SK-N-SH (cell line): ENCODE results near the gene SLC25A20. TPM values are rescaled to one million over a fixed set of nuclear protein-coding genes. Genes with fewer than 3 reads are reported as not detected.

Experiments used
- CTCF ChIA-PET: fragments of 300-600, 350-600 bp; formaldehyde crosslinking; extraction: SDS; loops from one replicate; lab custom pipeline; 2021; lab: Yijun Ruan, JAX
- POLR2A ChIA-PET: fragments of 350-600 bp; sonication (Branson Sonifier 250); formaldehyde crosslinking; extraction: SDS; loops from one replicate; lab custom pipeline; 2020; ENCODE audit warnings: antibody characterized with exemption, inconsistent platforms; lab: Yijun Ruan, JAX
- DNase-seq: peaks from one replicate; pipeline ENCODE4 v3.0.0; 2012
- H2AFZ ChIP-seq: fragments of 200-600 bp; sonication (generic); 2 replicates; pipeline ENCODE4 v1.8.1; 2016; ENCODE audit warnings: antibody characterized with exemption, mild to moderate bottlenecking, low read depth
- H3F3A ChIP-seq: fragments of 200-600 bp; sonication (generic); replicated peaks from 2 replicates; pipeline ENCODE3; 2016; ENCODE audit warnings: antibody characterized with exemption, mild to moderate bottlenecking; ENCODE audit not compliant: insufficient read depth
- H3K27ac ChIP-seq, 2 experiments: fragments of 200-500 bp in 1 of 2; fragments of 200-600 bp in 1 of 2; sonication (Bioruptor generic) in 1 of 2; sonication (generic), shearing (Covaris generic) in 1 of 2; 2 replicates each; pipeline versions ENCODE4 v1.5.1 to v1.6.1; 2014 to 2016; ENCODE audit warnings: low read depth in 2 of 2, inconsistent platforms in 1 of 2, low read length in 1 of 2, mild to moderate bottlenecking in 1 of 2, mixed read lengths in 1 of 2
- H3K27me3 ChIP-seq: fragments of 200-600 bp; sonication (generic), shearing (Covaris generic); 2 replicates; pipeline ENCODE4 v1.6.1; 2016; ENCODE audit warnings: mixed run types; ENCODE audit not compliant: insufficient read depth
- H3K36me3 ChIP-seq, 2 experiments: fragments of 200-500 bp in 1 of 2; fragments of 200-600 bp in 1 of 2; sonication (Bioruptor generic) in 1 of 2; sonication (generic) in 1 of 2; replicated peaks in 1 of 2; 2 replicates each; pipeline versions ENCODE3 to v1.5.1; 2014 to 2016; ENCODE audit warnings: low read length in 1 of 2, mild to moderate bottlenecking in 1 of 2; ENCODE audit not compliant: insufficient read depth in 2 of 2, control insufficient read depth in 1 of 2
- H3K4me1 ChIP-seq, 2 experiments: fragments of 200-500 bp in 1 of 2; fragments of 200-600 bp in 1 of 2; sonication (Bioruptor generic) in 1 of 2; sonication (generic), shearing (Covaris generic) in 1 of 2; 2 replicates each; pipeline versions ENCODE4 v1.5.1 to v1.6.1; 2014 to 2016; ENCODE audit warnings: low read depth in 1 of 2, low read length in 1 of 2, mixed run types in 1 of 2; ENCODE audit not compliant: insufficient read depth in 2 of 2, control insufficient read depth in 1 of 2
- H3K4me2 ChIP-seq: fragments of 200-600 bp; sonication (generic), shearing (Covaris generic); 2 replicates; pipeline ENCODE4 v1.6.1; 2017; ENCODE audit warnings: mixed run types
- H3K4me3 ChIP-seq, 2 experiments: fragments of 200-500 bp in 1 of 2; fragments of 200-600 bp in 1 of 2; sonication (Bioruptor generic) in 1 of 2; sonication (generic), shearing (Covaris generic) in 1 of 2; 2 replicates each; pipeline versions ENCODE4 v1.5.1 to v1.8.1; 2014 to 2016; ENCODE audit warnings: low read depth in 2 of 2, inconsistent platforms in 1 of 2, low read length in 1 of 2, mild to moderate bottlenecking in 1 of 2, mixed read lengths in 1 of 2, moderate library complexity in 1 of 2
- H3K79me2 ChIP-seq: fragments of 200-600 bp; sonication (generic); 2 replicates; pipeline ENCODE4 v1.8.1; 2017; ENCODE audit warnings: mild to moderate bottlenecking; ENCODE audit not compliant: insufficient read depth
- H3K9ac ChIP-seq: fragments of 200-600 bp; sonication (generic); 2 replicates; pipeline ENCODE4 v1.6.1; 2017; ENCODE audit warnings: mixed run types
- H3K9me2 ChIP-seq: fragments of 200-600 bp; sonication (generic); 2 replicates; pipeline ENCODE4 v1.6.1; 2017; ENCODE audit warnings: mixed run types
- H3K9me3 ChIP-seq: fragments of 200-600 bp; sonication (generic); 2 replicates; pipeline ENCODE4 v1.6.1; 2017; ENCODE audit warnings: mixed run types, mild to moderate bottlenecking, moderate library complexity
- H4K20me1 ChIP-seq: fragments of 200-600 bp; sonication (generic); 2 replicates; pipeline ENCODE4 v1.6.1; 2017; ENCODE audit warnings: mild to moderate bottlenecking, mixed run types; ENCODE audit not compliant: insufficient read depth
- CTCF ChIP-seq: fragments of 200-600 bp; sonication (generic); IDR thresholded peaks from 2 replicates; pipeline ENCODE4 v1.6.1; 2017; ENCODE audit warnings: antibody characterized with exemption, mild to moderate bottlenecking, moderate library complexity
- ELF1 ChIP-seq: IDR thresholded peaks from 2 replicates; pipeline ENCODE4 v1.4.0; 2012
- EP300 ChIP-seq, 2 experiments: IDR thresholded peaks; 2 replicates each; pipeline versions ENCODE4 v1.4.0 to v1.6.1; 2012; ENCODE audit warnings: borderline replicate concordance in 1 of 2, low read depth in 1 of 2, low read length in 1 of 2
- FOXJ3 ChIP-seq: sonication (generic); formaldehyde crosslinking; IDR thresholded peaks from 2 replicates; pipeline ENCODE4 v1.5.1; 2020; ENCODE audit warnings: mild to moderate bottlenecking, missing genetic modification reagents
- FOXM1 ChIP-seq: IDR thresholded peaks from 2 replicates; pipeline ENCODE4 v1.4.0; 2012; ENCODE audit warnings: low read depth, mild to moderate bottlenecking
- GABPA ChIP-seq: IDR thresholded peaks from 2 replicates; pipeline ENCODE4 v1.4.0; 2012; ENCODE audit warnings: low read depth, mild to moderate bottlenecking
- IRF3 ChIP-seq: fragments of 150-350 bp; IDR thresholded peaks from 2 replicates; pipeline ENCODE4 v1.6.1; 2016; ENCODE audit warnings: mild to moderate bottlenecking, low read depth, low read length
- MXI1 ChIP-seq: IDR thresholded peaks from 2 replicates; pipeline ENCODE4 v1.6.1; 2012; ENCODE audit warnings: mild to moderate bottlenecking, low read depth, low read length, improper control_type of control experiment
- POLR2AphosphoS5 ChIP-seq: IDR thresholded peaks from 2 replicates; pipeline ENCODE4 v1.6.1; 2012; ENCODE audit warnings: low read depth, low read length
- RAD21 ChIP-seq: IDR thresholded peaks from 2 replicates; pipeline ENCODE4 v1.6.1; 2012; ENCODE audit warnings: mild to moderate bottlenecking, low read length
- SIN3A ChIP-seq: IDR thresholded peaks from 2 replicates; pipeline ENCODE4 v1.6.1; 2012; ENCODE audit warnings: low read depth, mild to moderate bottlenecking, low read length, moderate library complexity, borderline replicate concordance
- TAF1 ChIP-seq: IDR thresholded peaks from 2 replicates; pipeline ENCODE4 v1.6.1; 2012; ENCODE audit warnings: low read depth, mild to moderate bottlenecking, low read length, moderate library complexity, borderline replicate concordance
- USF1 ChIP-seq: IDR thresholded peaks from 2 replicates; pipeline ENCODE4 v1.4.0; 2012; ENCODE audit warnings: low read depth, borderline replicate concordance
- YY1 ChIP-seq: IDR thresholded peaks from 2 replicates; pipeline ENCODE4 v1.4.0; 2012; ENCODE audit warnings: low read depth, mild to moderate bottlenecking
- WGBS: methylation state at CpG from one replicate; pipeline ENCODE4 v1.1.6; 2017; ENCODE audit warnings: low lambda C conversion rate; 5-methylcytosine and 5-hydroxymethylcytosine counted together
- polyA plus RNA-seq, 3 experiments: library from polyadenylated mRNA; depleted of rRNA; stranded (reverse); fragments of >200 nt; gene quantifications; 2 replicates each; pipeline ENCODE4 v1.2.3, GENCODE V29; 2012
- TF ChIP-seq, protein P1 (sequence below): IDR thresholded peaks from 2 replicates; pipeline ENCODE4 v1.4.0; 2012; ENCODE audit warnings: low read depth
- TF ChIP-seq, protein P2 (sequence below): IDR thresholded peaks from 2 replicates; pipeline ENCODE4; 2012

Gene SLC25A20
- polyA plus RNA-seq, 1 of the 3 experiments (the other 2 are of a cell fraction), result 30.3 TPM

DNA sequence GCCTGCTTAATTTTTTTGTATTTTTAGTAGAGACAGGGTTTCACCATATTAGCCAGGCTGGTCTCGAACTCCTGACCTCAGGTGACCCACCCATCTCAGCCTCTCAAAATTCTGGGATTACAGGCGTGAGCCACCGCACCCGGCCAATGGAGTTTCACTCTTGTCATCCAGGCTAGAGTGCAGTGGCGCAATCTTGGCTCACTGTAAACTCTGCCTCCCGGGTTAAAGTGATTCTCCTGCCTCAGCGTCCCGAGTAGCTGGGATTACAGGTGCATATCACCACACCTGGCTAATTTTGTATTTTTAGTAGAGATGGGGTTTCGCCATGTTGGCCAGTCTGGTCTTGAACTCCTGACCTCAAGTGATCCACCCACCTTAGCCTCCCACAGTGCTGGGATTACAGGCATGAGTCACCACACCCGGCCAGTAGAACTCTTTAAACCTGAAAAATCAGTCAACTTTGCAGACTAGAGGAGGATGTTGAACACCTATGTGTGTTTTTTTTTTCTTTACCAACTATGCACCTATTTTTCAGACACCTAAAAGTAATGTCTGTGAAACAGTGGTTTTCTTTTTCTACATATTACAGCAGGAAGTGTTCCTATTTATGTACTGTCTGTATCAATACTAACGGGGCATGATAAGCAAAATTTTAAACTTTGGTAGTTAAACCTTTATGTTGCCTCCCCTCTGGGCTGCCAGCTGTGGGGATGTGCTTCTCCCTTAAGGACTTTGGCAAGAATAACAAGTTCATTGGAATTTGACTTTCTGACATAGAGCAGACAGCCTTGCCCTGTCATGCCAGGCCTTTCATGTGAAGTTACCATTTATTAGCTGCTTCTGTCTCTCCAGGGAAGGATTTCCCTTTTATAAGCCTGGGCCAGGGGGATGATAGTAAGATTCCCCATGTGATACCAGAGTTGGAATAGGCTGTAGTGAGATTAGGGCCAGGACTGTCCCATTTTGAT, 28.0 kb upstream of the SLC25A20 start (continued):
- no peak for TF ChIP-seq FOXJ3 (CRISPR knock-in tag)
- no peak for TF ChIP-seq ELF1
- no peak for TF ChIP-seq CTCF
- TF ChIP-seq SIN3A, result no peak
- no peak for TF ChIP-seq YY1
- TF ChIP-seq EP300 (IDR thresholded peaks at IDR 0.05; ENCODE audit: borderline replicate concordance in 1 of 2, low read depth in 1 of 2, low read length in 1 of 2), result no peak
- TF ChIP-seq GABPA, result no peak
- TF ChIP-seq TAF1, result no peak

- no peaks in the 10 kb centered on the region for H3K9me3 ChIP-seq
- peaks cover 9 to 21% of the 10 kb centered on the region in 2 experiments for H3K36me3 ChIP-seq
- DNase-seq, result peak; percentile 81
- POLR2A ChIA-PET, result interaction anchor here (0.5 to 1.6 kb wide), 6 partner anchors 11 to 313 kb away, joined by 3 to 6 read pairs (median 3); partner anchors contain the start of genes IP6K2 and SLC25A20
- H3K4me1 ChIP-seq, result peaks cover 0 to 3% of the 10 kb centered on the region in 2 experiments; a peak in 1 of 4 replicates
- H3K4me2 ChIP-seq, result peak overlapping the region; percentile 95
- H2AFZ ChIP-seq, result peak overlapping the region; percentile 58; the same call in 1 of the 2 replicates
- H3K4me3 ChIP-seq, result peak overlapping the region; percentile 69 to 74
- H3K9me2 ChIP-seq, result no peaks in the 10 kb centered on the region
- H3K9ac ChIP-seq, result peak overlapping the region; percentile 72
- H3K27ac ChIP-seq, result peak overlapping the region; percentile 88 to 93
- WGBS, result 1% methylated on average over 38 of the region's 54 CpGs
- no peak for TF ChIP-seq FOXM1
- TF ChIP-seq SIN3A, result peak; percentile 66; the same call in 1 of the 2 replicates
- peak; percentile 99 for TF ChIP-seq MXI1
- TF ChIP-seq, protein P1, sequence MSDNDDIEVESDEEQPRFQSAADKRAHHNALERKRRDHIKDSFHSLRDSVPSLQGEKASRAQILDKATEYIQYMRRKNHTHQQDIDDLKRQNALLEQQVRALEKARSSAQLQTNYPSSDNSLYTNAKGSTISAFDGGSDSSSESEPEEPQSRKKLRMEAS, result peak; percentile 15; the same call in 1 of the 2 replicates
- TF ChIP-seq, protein P2, sequence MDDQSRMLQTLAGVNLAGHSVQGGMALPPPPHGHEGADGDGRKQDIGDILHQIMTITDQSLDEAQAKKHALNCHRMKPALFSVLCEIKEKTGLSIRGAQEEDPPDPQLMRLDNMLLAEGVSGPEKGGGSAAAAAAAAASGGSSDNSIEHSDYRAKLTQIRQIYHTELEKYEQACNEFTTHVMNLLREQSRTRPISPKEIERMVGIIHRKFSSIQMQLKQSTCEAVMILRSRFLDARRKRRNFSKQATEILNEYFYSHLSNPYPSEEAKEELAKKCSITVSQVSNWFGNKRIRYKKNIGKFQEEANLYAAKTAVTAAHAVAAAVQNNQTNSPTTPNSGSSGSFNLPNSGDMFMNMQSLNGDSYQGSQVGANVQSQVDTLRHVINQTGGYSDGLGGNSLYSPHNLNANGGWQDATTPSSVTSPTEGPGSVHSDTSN, result no peak
- no peak for TF ChIP-seq CTCF
- no peak for TF ChIP-seq IRF3
- TF ChIP-seq POLR2AphosphoS5, result 0 out of 2 replicates have a peak, but pooled peaks have one; percentile 30
- TF ChIP-seq USF1, result peak; percentile 69; the same call in 1 of the 2 replicates
- TF ChIP-seq RAD21, result no peak
- H3K79me2 ChIP-seq, result peaks cover 61% of the 10 kb centered on the region
- H3F3A ChIP-seq, result peaks cover 16% of the 10 kb centered on the region
- CTCF ChIA-PET, result interaction anchor here (0.5 to 3.3 kb wide), 11 partner anchors 8 to 1946 kb away, joined by 3 to 18 read pairs (median 3); partner anchors contain the start of genes IMPDH2 and SLC25A20
- H4K20me1 ChIP-seq, result peaks cover 21% of the 10 kb centered on the region
- no peaks in the 10 kb centered on the region for H3K27me3 ChIP-seq
Measured at GRCh38 chr3:48919215-48920138, 20.8 kb upstream of the SLC25A20 start.
